Activated naive CD8-positive, alpha-beta T cell (primary cell): Measurements from ENCODE around the gene RAB6D.
"Not testable (repeated sequence)": the region's sequence is repeated elsewhere in the genome, so short reads cannot be mapped to it uniquely, and the experiment has no call there.

Source experiments
- H3K27ac Mint-ChIP-seq: one replicate; pipeline ENCODE4 v1.8.0; 2021; ENCODE audit warnings: mixed read lengths
- H3K27me3 Mint-ChIP-seq: one replicate; pipeline ENCODE4 v1.8.0; 2021; ENCODE audit warnings: mixed read lengths
- H3K36me3 Mint-ChIP-seq: one replicate; pipeline ENCODE4 v1.8.0; 2021; ENCODE audit warnings: mixed read lengths
- H3K4me1 Mint-ChIP-seq: one replicate; pipeline ENCODE4 v1.8.0; 2021; ENCODE audit warnings: low read depth, mixed read lengths
- H3K4me3 Mint-ChIP-seq: one replicate; pipeline ENCODE4 v1.8.0; 2021; ENCODE audit warnings: mild to moderate bottlenecking, mixed read lengths
- H3K9me3 Mint-ChIP-seq: one replicate; pipeline ENCODE4 v1.8.0; 2021; ENCODE audit warnings: low read depth, mixed read lengths

Gene RAB6D

GRCh38 chr2:131363703-131364186, at the start of gene RAB6D:
Gene RAB6D (minus strand): TSS chr2:131364168. CDS start chr2:131363720, 448 bp downstream.
- not testable (repeated sequence) for H3K9me3 Mint-ChIP-seq, H3K4me1 Mint-ChIP-seq, H3K27ac Mint-ChIP-seq, H3K36me3 Mint-ChIP-seq
- Mint-ChIP-seq H3K4me3 (peak within 1 kb of the TSS; percentile 76), H3K27me3 (peaks cover 31% of the 10 kb centered on the region)

DNA sequence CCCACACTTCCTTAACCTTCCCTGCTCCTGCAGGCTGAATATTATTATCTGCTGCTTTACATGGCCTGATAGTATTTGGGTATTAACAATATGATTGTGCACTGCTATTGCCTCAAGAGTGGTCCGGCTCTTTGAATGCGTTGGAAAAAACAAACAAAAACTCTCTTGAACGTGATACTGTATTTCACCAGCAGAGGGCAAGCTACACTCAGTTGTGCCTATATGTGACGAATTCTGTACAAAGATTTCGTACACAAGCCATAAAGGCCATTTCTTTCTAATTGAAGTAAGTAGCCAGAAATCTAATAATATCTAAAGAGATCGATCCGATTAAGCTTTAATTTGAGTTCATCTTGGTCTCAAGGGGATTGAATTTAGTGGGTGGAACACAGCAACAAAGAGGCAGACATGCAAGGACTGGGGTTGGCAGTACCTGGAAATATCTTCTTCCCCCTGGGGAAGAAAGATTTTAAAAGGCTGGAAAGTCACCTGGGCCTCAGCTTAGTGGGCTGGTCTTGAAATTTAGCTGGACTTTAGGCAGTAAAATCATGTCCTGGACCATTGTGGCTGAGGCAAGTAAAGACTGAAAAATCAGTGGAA, 49.3 kb upstream of the RAB6D start:
- Mint-ChIP-seq H3K27ac (no peak overlapping the region), H3K36me3 (no peaks in the 10 kb centered on the region), H3K4me3 (no peak overlapping the region), H3K27me3 (peaks cover 19% of the 10 kb centered on the region), H3K4me1 (no peaks in the 10 kb centered on the region), H3K9me3 (no peaks in the 10 kb centered on the region)

DNA sequence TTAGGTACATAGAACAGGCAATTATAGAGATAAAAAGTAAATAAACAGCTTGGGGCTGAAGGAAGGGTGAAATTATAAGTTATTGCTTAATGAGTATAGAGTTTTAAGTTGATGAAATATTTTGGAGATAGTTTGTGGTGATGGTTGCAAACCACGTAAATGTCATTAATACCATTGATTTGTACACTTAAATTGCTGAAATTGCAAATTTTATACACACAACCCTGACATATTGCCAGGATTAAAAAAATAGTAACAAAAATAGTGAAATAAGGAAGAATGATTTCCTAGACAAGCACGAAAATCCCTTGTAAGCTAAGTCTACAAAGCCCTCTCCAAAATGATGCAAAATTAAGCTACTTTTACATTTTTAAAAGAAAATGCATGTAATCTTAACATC, 46.2 kb upstream of the RAB6D start:
- no peaks in the 10 kb centered on the region for H3K9me3 Mint-ChIP-seq
- peaks cover 14% of the 10 kb centered on the region for H3K27me3 Mint-ChIP-seq
- H3K36me3 Mint-ChIP-seq: no peaks in the 10 kb centered on the region
- no peaks in the 10 kb centered on the region for H3K4me1 Mint-ChIP-seq
- no peak overlapping the region for H3K27ac Mint-ChIP-seq
- H3K4me3 Mint-ChIP-seq: no peak overlapping the region

GRCh38 chr2:131408778-131409177, 44.8 kb upstream of the RAB6D start:
- H3K9me3 Mint-ChIP-seq: no peaks in the 10 kb centered on the region
- H3K4me1 Mint-ChIP-seq: peaks cover 2% of the 10 kb centered on the region
- H3K27ac Mint-ChIP-seq: no peak overlapping the region
- no peak overlapping the region for H3K4me3 Mint-ChIP-seq
- H3K27me3 Mint-ChIP-seq: peaks cover 14% of the 10 kb centered on the region
- H3K36me3 Mint-ChIP-seq: no peaks in the 10 kb centered on the region

DNA sequence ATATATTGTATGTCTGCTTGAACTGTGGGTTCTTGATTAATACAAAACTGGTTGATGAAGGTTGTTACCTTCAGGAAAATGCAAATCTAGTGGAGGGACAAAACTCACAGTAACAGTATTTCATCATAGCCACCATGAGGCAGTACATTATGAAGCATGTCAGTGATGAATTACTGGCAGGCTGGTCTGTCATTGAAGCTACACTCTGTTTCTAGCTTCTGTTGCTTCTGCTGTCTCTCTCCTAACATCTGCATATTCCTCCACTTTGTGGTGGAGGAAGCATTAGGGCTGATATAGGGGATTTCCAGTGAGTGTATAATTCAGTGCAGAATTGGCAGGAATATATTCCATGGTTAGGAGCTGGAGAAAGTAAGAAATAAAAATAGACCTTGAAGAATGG, 44.2 kb upstream of the RAB6D start:
- no peak overlapping the region for H3K4me3 Mint-ChIP-seq
- peaks cover 2% of the 10 kb centered on the region for H3K4me1 Mint-ChIP-seq
- H3K27ac Mint-ChIP-seq: no peak overlapping the region
- H3K9me3 Mint-ChIP-seq: no peaks in the 10 kb centered on the region
- peaks cover 14% of the 10 kb centered on the region for H3K27me3 Mint-ChIP-seq
- no peaks in the 10 kb centered on the region for H3K36me3 Mint-ChIP-seq

- Mint-ChIP-seq H3K27me3 (peaks cover 9% of the 10 kb centered on the region), H3K4me1 (peaks cover 2% of the 10 kb centered on the region), H3K9me3 (no peaks in the 10 kb centered on the region), H3K4me3 (no peak overlapping the region), H3K36me3 (no peaks in the 10 kb centered on the region), H3K27ac (no peak overlapping the region)
Measured at GRCh38 chr2:131404753-131405152, 40.8 kb upstream of the RAB6D start.

GRCh38 chr2:131402320-131403039, 38.5 kb upstream of the RAB6D start:
- H3K9me3 Mint-ChIP-seq: no peaks in the 10 kb centered on the region
- peaks cover 3% of the 10 kb centered on the region for H3K27me3 Mint-ChIP-seq
- H3K36me3 Mint-ChIP-seq: no peaks in the 10 kb centered on the region
- H3K4me3 Mint-ChIP-seq: no peak overlapping the region
- H3K27ac Mint-ChIP-seq: no peak overlapping the region
- H3K4me1 Mint-ChIP-seq: peaks cover 2% of the 10 kb centered on the region

DNA sequence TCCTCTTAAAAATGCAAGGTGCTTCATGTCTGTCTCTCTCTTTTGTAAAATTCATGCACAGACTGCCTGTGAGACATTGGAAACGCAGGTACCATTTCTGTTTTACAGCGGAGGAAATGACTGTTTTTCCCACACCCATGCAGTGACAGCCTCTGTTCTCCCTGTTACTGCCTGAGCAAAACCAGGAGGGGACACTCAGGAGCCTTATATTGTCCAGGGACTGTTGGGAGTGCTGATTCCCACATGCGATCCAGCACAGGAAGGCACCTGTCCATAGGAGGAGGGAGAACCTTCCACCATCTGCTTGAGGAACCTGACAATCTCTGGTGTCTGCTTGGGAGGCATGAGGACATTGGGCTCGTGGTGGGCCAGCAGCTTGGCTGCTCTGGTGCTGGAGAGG, 36.9 kb upstream of the RAB6D start:
- Mint-ChIP-seq H3K9me3 (no peaks in the 10 kb centered on the region), H3K27me3 (peaks cover 7% of the 10 kb centered on the region), H3K4me1 (peaks cover 2% of the 10 kb centered on the region), H3K27ac (no peak overlapping the region), H3K4me3 (no peak overlapping the region), H3K36me3 (no peaks in the 10 kb centered on the region)

DNA sequence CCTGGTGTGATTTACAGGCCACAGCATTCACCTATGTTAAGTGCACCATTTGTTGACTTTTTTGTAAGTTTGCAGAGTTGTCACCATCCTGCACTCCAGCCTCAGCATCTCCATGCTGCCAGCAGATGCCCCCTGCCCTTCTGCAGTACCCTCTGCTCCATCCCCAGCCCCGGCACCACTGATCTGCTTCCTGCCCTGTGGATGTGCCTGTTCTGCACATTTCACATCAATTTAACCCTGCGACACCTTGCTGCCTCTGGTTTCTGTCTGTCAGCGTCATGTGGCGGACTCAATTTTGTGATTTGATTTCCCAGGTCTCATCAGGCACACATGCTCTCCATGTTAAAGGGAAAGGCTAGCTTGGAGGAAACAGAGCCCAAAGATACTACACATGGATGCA, 36.5 kb upstream of the RAB6D start:
- not testable (repeated sequence) for H3K4me1 Mint-ChIP-seq, H3K27ac Mint-ChIP-seq, H3K27me3 Mint-ChIP-seq, H3K36me3 Mint-ChIP-seq, H3K9me3 Mint-ChIP-seq, H3K4me3 Mint-ChIP-seq

DNA sequence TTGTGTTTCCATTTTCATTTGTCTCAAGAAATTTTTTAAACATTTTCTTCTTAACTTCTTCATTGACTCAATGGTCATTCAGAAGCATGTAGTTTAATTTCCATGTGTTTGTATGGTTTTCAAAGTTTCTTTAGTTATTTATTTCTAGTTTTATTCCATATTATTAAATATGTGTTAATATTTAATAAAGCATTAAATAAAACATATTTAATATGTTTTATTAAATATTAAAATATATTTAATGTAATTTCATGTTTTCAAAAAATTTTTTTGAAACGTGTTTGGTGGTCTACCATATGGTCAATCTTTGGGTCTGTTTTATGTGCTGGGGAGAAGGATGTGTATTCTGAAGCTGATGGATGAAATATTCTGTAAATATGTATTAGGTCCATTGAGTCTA, 32.2 kb upstream of the RAB6D start:
- H3K4me1 Mint-ChIP-seq, H3K9me3 Mint-ChIP-seq, H3K27ac Mint-ChIP-seq, H3K27me3 Mint-ChIP-seq, H3K4me3 Mint-ChIP-seq, H3K36me3 Mint-ChIP-seq: not testable (repeated sequence)

DNA sequence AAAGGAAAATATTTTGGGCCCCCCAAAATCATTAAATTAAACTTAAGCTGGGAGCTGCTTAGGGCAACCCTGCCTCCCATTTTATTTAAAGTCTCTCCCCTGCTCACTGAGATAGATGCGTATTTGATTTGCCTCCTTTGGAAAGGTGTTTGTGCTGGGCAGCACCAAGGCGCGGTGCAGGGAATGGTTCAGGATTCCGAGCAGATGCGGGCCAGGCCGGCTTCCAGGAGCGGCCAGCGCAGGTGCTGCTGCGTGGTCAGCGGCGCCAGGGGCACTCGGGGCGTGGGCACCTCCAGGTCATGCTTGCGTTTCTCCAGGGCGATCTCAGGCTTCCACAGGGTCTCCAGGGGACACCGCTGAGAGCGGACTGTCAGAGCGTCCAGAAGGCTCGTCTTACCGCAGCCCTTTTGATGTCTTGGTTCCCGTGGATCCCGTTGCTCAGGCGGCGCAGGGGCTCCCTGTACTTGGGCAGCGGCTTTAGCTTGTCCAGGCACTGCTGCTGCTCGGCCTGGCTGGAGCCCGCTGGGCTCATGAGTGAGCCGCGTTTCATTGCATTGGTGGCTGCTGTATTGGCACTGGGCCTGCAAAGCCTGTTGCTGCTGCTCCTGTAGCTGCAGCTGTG, 31.2 kb upstream of the RAB6D start:
- H3K4me1 Mint-ChIP-seq, H3K27ac Mint-ChIP-seq, H3K36me3 Mint-ChIP-seq, H3K9me3 Mint-ChIP-seq, H3K4me3 Mint-ChIP-seq, H3K27me3 Mint-ChIP-seq: not testable (repeated sequence)

DNA sequence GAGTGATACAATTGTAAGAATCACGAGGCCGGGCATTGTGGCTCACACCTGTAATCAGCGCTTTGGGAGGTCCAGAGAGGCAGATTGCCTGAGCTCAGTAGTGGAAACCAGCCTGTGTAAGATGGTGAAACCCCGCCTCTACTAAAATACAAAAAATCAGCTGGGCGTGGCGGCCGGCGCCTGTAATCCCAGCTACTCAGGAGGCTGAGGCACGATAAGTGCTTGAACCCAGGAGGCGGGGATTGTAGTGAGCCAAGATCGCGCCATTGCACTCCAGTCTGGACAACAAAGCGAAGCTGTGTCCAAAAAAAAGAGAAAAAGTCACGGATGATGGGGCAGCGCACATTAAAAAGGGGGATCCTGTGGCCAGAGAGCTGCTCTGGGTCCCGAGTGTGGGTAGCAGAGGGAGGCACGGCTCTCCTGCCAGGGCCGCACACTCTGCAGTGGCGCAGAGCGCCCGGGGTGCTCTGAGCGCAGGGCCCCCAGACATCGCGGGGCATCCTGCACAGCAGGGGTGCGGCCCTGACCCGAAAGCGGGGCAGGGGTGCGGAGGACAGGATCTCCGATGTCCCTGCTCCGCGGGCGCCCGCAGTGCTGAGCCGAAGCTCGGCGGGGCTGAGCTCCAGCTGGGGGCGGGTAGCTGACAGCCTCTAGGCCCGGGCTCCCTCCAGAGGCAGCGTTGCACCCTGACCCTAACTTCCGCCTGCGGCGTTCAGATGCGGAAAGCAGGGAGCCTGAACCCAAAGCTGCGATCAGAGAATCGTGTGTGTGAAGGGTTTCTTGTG, 30.4 kb upstream of the RAB6D start:
- no peaks in the 10 kb centered on the region for H3K36me3 Mint-ChIP-seq

DNA sequence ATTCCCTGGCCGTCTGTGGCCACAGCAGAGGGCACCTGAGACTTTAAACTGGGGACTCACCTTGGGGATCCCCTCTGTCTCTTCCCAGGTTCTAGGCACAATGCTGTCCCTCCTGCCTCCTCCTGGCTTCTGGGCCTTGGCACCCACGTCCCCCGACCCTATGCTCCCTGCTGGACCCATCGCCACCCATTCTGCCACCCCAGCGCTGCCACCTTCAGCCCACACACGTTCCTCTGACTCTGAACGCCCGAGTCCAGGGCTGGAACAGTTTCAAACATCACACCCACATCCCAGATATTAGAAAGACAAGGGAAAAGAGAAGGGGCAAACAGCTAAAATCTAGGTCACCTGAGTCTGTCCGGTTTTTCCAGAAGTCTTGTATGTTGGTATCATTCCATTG, 28.0 kb upstream of the RAB6D start:
- not testable (repeated sequence) for H3K36me3 Mint-ChIP-seq

More for the DNA sequence above, 30.4 kb upstream of the RAB6D start:
- H3K4me3 Mint-ChIP-seq: no peak overlapping the region
- peaks cover 7% of the 10 kb centered on the region for H3K27me3 Mint-ChIP-seq
- no peaks in the 10 kb centered on the region for H3K4me1 Mint-ChIP-seq
- no peak overlapping the region for H3K27ac Mint-ChIP-seq
- H3K9me3 Mint-ChIP-seq: no peaks in the 10 kb centered on the region

GRCh38 chr2:131391471-131391870, 27.5 kb upstream of the RAB6D start:
- H3K36me3 Mint-ChIP-seq, H3K4me3 Mint-ChIP-seq, H3K4me1 Mint-ChIP-seq, H3K27ac Mint-ChIP-seq, H3K9me3 Mint-ChIP-seq, H3K27me3 Mint-ChIP-seq: not testable (repeated sequence)

More for the DNA sequence above, 28.0 kb upstream of the RAB6D start:
- H3K4me3 Mint-ChIP-seq, H3K27me3 Mint-ChIP-seq, H3K4me1 Mint-ChIP-seq, H3K27ac Mint-ChIP-seq, H3K9me3 Mint-ChIP-seq: not testable (repeated sequence)

GRCh38 chr2:131390495-131391130, 26.6 kb upstream of the RAB6D start:
- H3K36me3 Mint-ChIP-seq, H3K9me3 Mint-ChIP-seq, H3K4me3 Mint-ChIP-seq, H3K4me1 Mint-ChIP-seq, H3K27ac Mint-ChIP-seq, H3K27me3 Mint-ChIP-seq: not testable (repeated sequence)
